HEK293T (cell line): ENCODE results near the gene LHX3.

Source experiments
- CTCF ChIA-PET: fragments of 350-600 bp; formaldehyde crosslinking; extraction: SDS; loops from one replicate; lab custom pipeline; 2021; ENCODE audit warnings: antibody characterized with exemption, inconsistent platforms; lab: Yijun Ruan, JAX
- POLR2A ChIA-PET: fragments of 350-600 bp; formaldehyde crosslinking; extraction: SDS; loops from one replicate; lab custom pipeline; 2020; ENCODE audit warnings: antibody characterized with exemption, inconsistent platforms; lab: Yijun Ruan, JAX
- DNase-seq: peaks from one replicate; pipeline ENCODE4 v3.0.0; 2012; ENCODE audit warnings: mixed read lengths; ENCODE audit errors: extremely low spot score
- ARNT ChIP-seq: fragments of 450-650 bp; IDR thresholded peaks from 2 replicates; pipeline ENCODE4 v1.6.1; 2017; ENCODE audit warnings: mild to moderate bottlenecking
- BHLHE40 ChIP-seq: fragments of 450-650 bp; IDR thresholded peaks from 2 replicates; pipeline ENCODE4 v1.6.1; 2016; ENCODE audit warnings: mild to moderate bottlenecking, moderate library complexity, borderline replicate concordance
- CTBP1 ChIP-seq: fragments of 450-650 bp; IDR thresholded peaks from 2 replicates; pipeline ENCODE4 v1.6.1; 2016; ENCODE audit warnings: borderline replicate concordance
- ELF4 ChIP-seq: fragments of 450-650 bp; IDR thresholded peaks from 2 replicates; pipeline ENCODE4 v1.6.1; 2017; ENCODE audit warnings: antibody characterized with exemption
- FOXA1 ChIP-seq: fragments of 450-650 bp; IDR thresholded peaks from 2 replicates; pipeline ENCODE4 v1.6.1; 2016; ENCODE audit warnings: mild to moderate bottlenecking
- FOXK2 ChIP-seq: fragments of 450-650 bp; IDR thresholded peaks from 2 replicates; pipeline ENCODE4 v1.6.1; 2016; ENCODE audit warnings: mild to moderate bottlenecking
- FOXM1 ChIP-seq: fragments of 450-650 bp; IDR thresholded peaks from 2 replicates; pipeline ENCODE4 v1.6.1; 2017; ENCODE audit warnings: mild to moderate bottlenecking, borderline replicate concordance
- HDGF ChIP-seq: fragments of 450-650 bp; IDR thresholded peaks from 2 replicates; pipeline ENCODE4 v1.6.1; 2017; ENCODE audit warnings: antibody characterized with exemption, borderline replicate concordance
- L3MBTL2 ChIP-seq: fragments of 450-650 bp; conservative IDR thresholded peaks from 2 replicates; pipeline ENCODE4 v1.6.1; 2016; ENCODE audit warnings: mild to moderate bottlenecking
- LEF1 ChIP-seq: fragments of 450-650 bp; IDR thresholded peaks from 2 replicates; pipeline ENCODE4 v1.6.1; 2017; ENCODE audit warnings: mild to moderate bottlenecking, borderline replicate concordance
- NFRKB ChIP-seq: fragments of 450-650 bp; IDR thresholded peaks from 2 replicates; pipeline ENCODE4 v1.6.1; 2016; ENCODE audit warnings: mild to moderate bottlenecking, moderate library complexity
- PKNOX1 ChIP-seq: fragments of 450-650 bp; IDR thresholded peaks from 2 replicates; pipeline ENCODE4 v1.6.1; 2016
- SP1 ChIP-seq: fragments of 450-650 bp; IDR thresholded peaks from 2 replicates; pipeline ENCODE4 v1.6.1; 2017
- SUZ12 ChIP-seq: fragments of 450-650 bp; IDR thresholded peaks from 2 replicates; pipeline ENCODE4 v1.6.1; 2016; ENCODE audit warnings: mild to moderate bottlenecking
- TARDBP ChIP-seq: fragments of 450-650 bp; IDR thresholded peaks from 2 replicates; pipeline ENCODE4 v1.6.1; 2016
- ZNF384 ChIP-seq: fragments of 450-650 bp; IDR thresholded peaks from 2 replicates; pipeline ENCODE4 v1.6.1; 2016

Gene LHX3

GRCh38 chr9:136199391-136200288 is 5.3 kb downstream of the LHX3 start:
- ChIA-PET POLR2A (no interaction called here), CTCF (no interaction called here)
- TF ChIP-seq ZNF384 (no peak), SP1 (no peak), L3MBTL2 (no peak), SUZ12 (no peak), FOXA1 (no peak), FOXM1 (no peak), PKNOX1 (no peak), TARDBP (no peak), ELF4 (no peak), BHLHE40 (no peak), ARNT (no peak), CTBP1 (no peak), LEF1 (no peak)
- no peak for DNase-seq

- DNase-seq: no peak
- POLR2A ChIA-PET: no interaction called here
- TF ChIP-seq ELF4: no peak
- no peak for TF ChIP-seq NFRKB
- TF ChIP-seq ARNT: no peak
- no peak for TF ChIP-seq TARDBP
- no peak for TF ChIP-seq FOXM1
- no peak for TF ChIP-seq LEF1
- no peak for TF ChIP-seq FOXK2
- TF ChIP-seq ZNF384: no peak
- no peak for TF ChIP-seq SP1
- no peak for TF ChIP-seq L3MBTL2
- no peak for TF ChIP-seq FOXA1
- no peak for TF ChIP-seq CTBP1
- TF ChIP-seq SUZ12: no peak
- TF ChIP-seq HDGF: no peak
- no peak for TF ChIP-seq BHLHE40
- TF ChIP-seq PKNOX1: no peak
These were observed 6.3 kb downstream of the LHX3 start for GRCh38 chr9:136198605-136199083.

GRCh38 chr9:136197930-136198604 is 6.9 kb downstream of the LHX3 start:
- ChIA-PET POLR2A (no interaction called here), CTCF (no interaction called here)
- no peak for DNase-seq
- no peak for TF ChIP-seq TARDBP
- no peak for TF ChIP-seq BHLHE40
- no peak for TF ChIP-seq NFRKB
- TF ChIP-seq FOXM1: no peak
- no peak for TF ChIP-seq HDGF
- no peak for TF ChIP-seq L3MBTL2
- no peak for TF ChIP-seq ZNF384
- no peak for TF ChIP-seq ARNT

More at GRCh38 chr9:136198605-136199083, 6.3 kb downstream of the LHX3 start:
- CTCF ChIA-PET: no interaction called here

GRCh38 chr9:136197084-136197875 is 7.6 kb downstream of the LHX3 start:
- ChIA-PET POLR2A (no interaction called here), CTCF (interaction anchor here (0.6 to 0.7 kb wide), 2 partner anchors 25 to 72 kb away, joined by 3 read pairs; no protein-coding TSS in a partner anchor)
- TF ChIP-seq ARNT (no peak), NFRKB (no peak), LEF1 (no peak), ELF4 (no peak), FOXA1 (no peak), FOXK2 (no peak), TARDBP (no peak), PKNOX1 (no peak), SP1 (no peak), L3MBTL2 (no peak), BHLHE40 (no peak), SUZ12 (no peak), ZNF384 (no peak), HDGF (no peak), FOXM1 (no peak)
- no peak for DNase-seq

- ChIA-PET CTCF (interaction anchor here (0.7 kb wide), 1 partner anchor 26 kb away, joined by 3 read pairs; no protein-coding TSS in a partner anchor), POLR2A (no interaction called here)
- TF ChIP-seq FOXK2 (no peak), NFRKB (no peak), SUZ12 (no peak), FOXA1 (no peak), L3MBTL2 (no peak), SP1 (no peak), ARNT (no peak), BHLHE40 (no peak), TARDBP (no peak), PKNOX1 (no peak), HDGF (no peak), CTBP1 (no peak), ELF4 (no peak), FOXM1 (no peak), LEF1 (no peak), ZNF384 (no peak)
- DNase-seq: no peak
These were observed 8.4 kb downstream of the LHX3 start for GRCh38 chr9:136196404-136197083.
